Keratinocyte (primary cell): ENCODE data around the gene LHFPL2. TPM values are rescaled to one million over a fixed set of nuclear protein-coding genes. Genes with fewer than 3 reads are reported as not detected.

Experiments
- DNase-seq: peaks from one replicate; pipeline ENCODE4 v3.0.0-alpha.2; 2011; ENCODE audit warnings: low read depth, missing footprints, low spot score
- FAIRE-seq: peaks from 2 replicates; lab custom pipeline; 2011; peaks lifted over from hg19 to GRCh38; lab: Jason Lieb, UNC
- H2AFZ ChIP-seq: 2 replicates; pipeline ENCODE4 v1.6.0; 2012; ENCODE audit warnings: low read length, control low read depth, inconsistent platforms; ENCODE audit not compliant: control insufficient read depth
- H3K27ac ChIP-seq: 2 replicates; pipeline ENCODE4 v1.5.1; 2011; ENCODE audit warnings: low read length; ENCODE audit not compliant: control insufficient read depth, insufficient read depth
- H3K27me3 ChIP-seq: 3 replicates; pipeline ENCODE4 v1.6.0; 2011; ENCODE audit warnings: low read length; ENCODE audit not compliant: control insufficient read depth, insufficient read depth; ENCODE audit errors: extremely low read depth
- H3K36me3 ChIP-seq, 2 experiments: 2 replicates in 1 of 2; 3 replicates in 1 of 2; pipeline ENCODE4 v1.5.1; 2011; ENCODE audit warnings: low read length in 2 of 2, mild to moderate bottlenecking in 1 of 2; ENCODE audit not compliant: control insufficient read depth in 2 of 2, insufficient read depth in 2 of 2; ENCODE audit errors: extremely low read depth in 1 of 2
- H3K4me1 ChIP-seq: 3 replicates; pipeline ENCODE4 v1.5.1; 2011; ENCODE audit warnings: low read length; ENCODE audit not compliant: control insufficient read depth, insufficient read depth; ENCODE audit errors: extremely low read depth
- H3K4me2 ChIP-seq: 3 replicates; pipeline ENCODE4 v1.6.0; 2011; ENCODE audit warnings: low read depth, low read length; ENCODE audit not compliant: control insufficient read depth, insufficient read depth; ENCODE audit errors: extremely low read depth
- H3K4me3 ChIP-seq, 3 experiments: fragments of 200-600 bp in 1 of 3; sonication (generic) in 1 of 3; 2 replicates in 2 of 3; 3 replicates in 1 of 3; pipeline ENCODE4 v1.5.1; 2011 to 2016; ENCODE audit warnings: low read length in 3 of 3, mild to moderate bottlenecking in 3 of 3, control low read depth in 2 of 3, inconsistent platforms in 1 of 3, low read depth in 1 of 3, mixed read lengths in 1 of 3, mixed run types in 1 of 3, moderate library complexity in 1 of 3; ENCODE audit not compliant: control insufficient read depth in 2 of 3, insufficient read depth in 2 of 3; ENCODE audit errors: extremely low read depth in 1 of 3
- H3K79me2 ChIP-seq: 2 replicates; pipeline ENCODE4 v1.6.0; 2012; ENCODE audit warnings: low read length; ENCODE audit not compliant: control insufficient read depth, insufficient read depth
- H3K9ac ChIP-seq: 3 replicates; pipeline ENCODE4 v1.6.0; 2011; ENCODE audit warnings: low read length; ENCODE audit not compliant: control insufficient read depth, insufficient read depth; ENCODE audit errors: extremely low read depth
- H3K9me1 ChIP-seq: 3 replicates; pipeline ENCODE4 v1.6.0; 2011; ENCODE audit warnings: low read length; ENCODE audit not compliant: control insufficient read depth, insufficient read depth; ENCODE audit errors: extremely low read depth
- H3K9me3 ChIP-seq: 2 replicates; pipeline ENCODE4 v1.5.1; 2012; ENCODE audit warnings: low read depth, low read length; ENCODE audit not compliant: control insufficient read depth
- H4K20me1 ChIP-seq: 3 replicates; pipeline ENCODE4 v1.6.0; 2011; ENCODE audit warnings: low read length; ENCODE audit not compliant: control insufficient read depth, insufficient read depth; ENCODE audit errors: extremely low read depth
- CTCF ChIP-seq, 3 experiments: IDR thresholded peaks in 1 of 3; conservative IDR thresholded peaks in 1 of 3; optimal IDR thresholded peaks in 1 of 3; 2 replicates in 2 of 3; 3 replicates in 1 of 3; pipeline versions ENCODE3 to v1.5.1; 2011; ENCODE audit warnings: low read length in 3 of 3, mild to moderate bottlenecking in 3 of 3, moderate library complexity in 2 of 3, control low read depth in 1 of 3, inconsistent platforms in 1 of 3; ENCODE audit not compliant: insufficient read depth in 2 of 3; ENCODE audit errors: extremely low read depth in 1 of 3
- EZH2 ChIP-seq: IDR thresholded peaks from one replicate; pipeline ENCODE4 v1.6.1; 2012; ENCODE audit warnings: inconsistent platforms, mild to moderate bottlenecking, low read length, moderate library complexity
- dilution Hi-C: fragments of 300-500 bp; cut with MboI; formaldehyde crosslinking; loops from one replicate; pipeline ENCODE4 v1.7.0; 2020; ENCODE audit warnings: low sequenced_read_pairs; ENCODE audit not compliant: extremely low pct_ligation_motif_present
- polyA plus RNA-seq, 5 experiments: library from polyadenylated mRNA; depleted of rRNA in 3 of 5; stranded (reverse) in 3 of 5; stranded (forward) in 1 of 5; unstranded in 1 of 5; fragments of >200 nt; gene quantifications; 1 replicate in 1 of 5; 2 replicates in 3 of 5; 3 replicates in 1 of 5; pipeline versions ENCODE4 v1.2.1 to v1.2.3, GENCODE V29; 2011 to 2012; ENCODE audit warnings: missing spikeins in 2 of 5, low read depth in 1 of 5, low replicate concordance in 1 of 5

The LHFPL2 gene
- polyA plus RNA-seq, 1 donor (not counting 4 experiments of a cell fraction or from before 2014, with no cell fraction given): 11.4 TPM

GRCh38 chr5:78501411-78502352 lies 146.9 kb downstream of the LHFPL2 start:
- H3K4me3 ChIP-seq: no peak overlapping the region
- peaks cover 15% of the 10 kb centered on the region for H3K79me2 ChIP-seq
- DNase-seq: no peak
- H3K9ac ChIP-seq: no peak overlapping the region
- H3K4me2 ChIP-seq: no peak overlapping the region
- no peaks in the 10 kb centered on the region for H3K27me3 ChIP-seq
- peak overlapping the region; percentile 47 for H3K27ac ChIP-seq
- H4K20me1 ChIP-seq: no peaks in the 10 kb centered on the region
- peaks cover 35% of the 10 kb centered on the region for H3K4me1 ChIP-seq
- peaks cover 0 to 3% of the 10 kb centered on the region in 2 experiments for H3K36me3 ChIP-seq
- no peak for FAIRE-seq
- dilution Hi-C loops: no loop called here
- H3K9me3 ChIP-seq: no peaks in the 10 kb centered on the region
- H3K9me1 ChIP-seq: peaks cover 9% of the 10 kb centered on the region
- TF ChIP-seq CTCF (optimal IDR thresholded peaks at IDR 0.05 in 1 of 3, IDR thresholded peaks at IDR 0.05 in 1 of 3, conservative IDR thresholded peaks at IDR 0.05 in 1 of 3; ENCODE audit: extremely low read depth in 1 of 3, insufficient read depth in 2 of 3, low read length in 3 of 3): no peak
- TF ChIP-seq EZH2: no peak
- peak overlapping the region; percentile 32 for H2AFZ ChIP-seq

- Histone ChIP-seq H3K4me1 (peaks cover 37% of the 10 kb centered on the region), H4K20me1 (no peaks in the 10 kb centered on the region)
These were observed 147.7 kb downstream of the LHFPL2 start for GRCh38 chr5:78500871-78501270.

More at GRCh38 chr5:78500871-78501270, 147.7 kb downstream of the LHFPL2 start:
- no peaks in the 10 kb centered on the region for H3K27me3 ChIP-seq
- DNase-seq (no peak), FAIRE-seq (no peak)
- H3K4me2 ChIP-seq: no peak overlapping the region
- no peak for TF ChIP-seq CTCF (optimal IDR thresholded peaks at IDR 0.05 in 1 of 3, IDR thresholded peaks at IDR 0.05 in 1 of 3, conservative IDR thresholded peaks at IDR 0.05 in 1 of 3; ENCODE audit: extremely low read depth in 1 of 3, insufficient read depth in 2 of 3, low read length in 3 of 3)
- TF ChIP-seq EZH2: no peak
- H3K4me3 ChIP-seq: no peak overlapping the region
- H2AFZ ChIP-seq: no peak overlapping the region
- H3K9me1 ChIP-seq: peaks cover 9% of the 10 kb centered on the region
- dilution Hi-C loops: no loop called here
- H3K36me3 ChIP-seq: peaks cover 0 to 1% of the 10 kb centered on the region in 2 experiments
- H3K79me2 ChIP-seq: peaks cover 15% of the 10 kb centered on the region
- no peak overlapping the region for H3K27ac ChIP-seq
- H3K9me3 ChIP-seq: no peaks in the 10 kb centered on the region
- no peak overlapping the region for H3K9ac ChIP-seq
